Stimulated activated naive CD4-positive, alpha-beta T cell (primary cell): ENCODE data around the gene NAT16.
"Not testable (repeated sequence)": the region's sequence is repeated elsewhere in the genome, so short reads cannot be mapped to it uniquely, and the experiment has no call there.

Experiments used
- DNase-seq, 6 experiments: peaks; one replicate each; lab custom pipeline; 2025; lab: John Stamatoyannopoulos, UW

The NAT16 gene

GRCh38 chr7:101201695-101202602, 21.9 kb upstream of the NAT16 start:
- no peak for DNase-seq

GRCh38 chr7:101200862-101201599, 20.9 kb upstream of the NAT16 start, which contains the start of gene MOGAT3:
Gene MOGAT3 (minus strand): TSS chr7:101201036. CDS start chr7:101200854, 182 bp downstream.
- DNase-seq = no peak

GRCh38 chr7:101200504-101200861, 20.4 kb upstream of the NAT16 start:
- no peak for DNase-seq

- DNase-seq = not testable (repeated sequence)
Observed at GRCh38 chr7:101199522-101199921, 19.4 kb upstream of the NAT16 start.

- DNase-seq = no peak
Observed at GRCh38 chr7:101198476-101198875, 18.4 kb upstream of the NAT16 start.

- DNase-seq = no peak
Observed at GRCh38 chr7:101197991-101198390, 17.9 kb upstream of the NAT16 start.

GRCh38 chr7:101195884-101196283, 15.8 kb upstream of the NAT16 start:
- DNase-seq = no peak

- DNase-seq = no peak
Observed at GRCh38 chr7:101189109-101189508, 9.0 kb upstream of the NAT16 start.

- no peak for DNase-seq
Observed at GRCh38 chr7:101186844-101187428, 6.8 kb upstream of the NAT16 start.

- DNase-seq = no peak
Observed at GRCh38 chr7:101186194-101186593, 6.1 kb upstream of the NAT16 start.

GRCh38 chr7:101185258-101185839, 5.3 kb upstream of the NAT16 start:
- no peak for DNase-seq

GRCh38 chr7:101179713-101180112, 380 bp downstream of the NAT16 start:
- no peak for DNase-seq

- DNase-seq = no peak
Observed at GRCh38 chr7:101179117-101179516, 976 bp downstream of the NAT16 start.

- DNase-seq = no peak
Observed at GRCh38 chr7:101177644-101178043, 2.4 kb downstream of the NAT16 start.

- DNase-seq = no peak
Observed at GRCh38 chr7:101175664-101176063, 4.4 kb downstream of the NAT16 start.

- no peak for DNase-seq
Observed at GRCh38 chr7:101174322-101174854, 5.7 kb downstream of the NAT16 start.

GRCh38 chr7:101173752-101174244, 6.3 kb downstream of the NAT16 start:
- DNase-seq = peak; percentile 37 to 70 (median 51)

GRCh38 chr7:101172854-101173751, 7.0 kb downstream of the NAT16 start:
- no peak for DNase-seq

- DNase-seq = peak in 1 of 6 experiments; percentile 8
Observed at GRCh38 chr7:101172005-101172853, 7.9 kb downstream of the NAT16 start.

GRCh38 chr7:101171442-101171837, 8.7 kb downstream of the NAT16 start:
- no peak for DNase-seq
